ENCODE data around the gene UBE2A.

UBE2A gene

GRCh38 chrX:119574394-119575266 lies at the start of gene UBE2A:
Gene UBE2A (plus strand): TSS chrX:119574563. CDS start chrX:119574712, 149 bp downstream.
- DNase-seq (ENCODE audit: low read depth), result no peak

DNA sequence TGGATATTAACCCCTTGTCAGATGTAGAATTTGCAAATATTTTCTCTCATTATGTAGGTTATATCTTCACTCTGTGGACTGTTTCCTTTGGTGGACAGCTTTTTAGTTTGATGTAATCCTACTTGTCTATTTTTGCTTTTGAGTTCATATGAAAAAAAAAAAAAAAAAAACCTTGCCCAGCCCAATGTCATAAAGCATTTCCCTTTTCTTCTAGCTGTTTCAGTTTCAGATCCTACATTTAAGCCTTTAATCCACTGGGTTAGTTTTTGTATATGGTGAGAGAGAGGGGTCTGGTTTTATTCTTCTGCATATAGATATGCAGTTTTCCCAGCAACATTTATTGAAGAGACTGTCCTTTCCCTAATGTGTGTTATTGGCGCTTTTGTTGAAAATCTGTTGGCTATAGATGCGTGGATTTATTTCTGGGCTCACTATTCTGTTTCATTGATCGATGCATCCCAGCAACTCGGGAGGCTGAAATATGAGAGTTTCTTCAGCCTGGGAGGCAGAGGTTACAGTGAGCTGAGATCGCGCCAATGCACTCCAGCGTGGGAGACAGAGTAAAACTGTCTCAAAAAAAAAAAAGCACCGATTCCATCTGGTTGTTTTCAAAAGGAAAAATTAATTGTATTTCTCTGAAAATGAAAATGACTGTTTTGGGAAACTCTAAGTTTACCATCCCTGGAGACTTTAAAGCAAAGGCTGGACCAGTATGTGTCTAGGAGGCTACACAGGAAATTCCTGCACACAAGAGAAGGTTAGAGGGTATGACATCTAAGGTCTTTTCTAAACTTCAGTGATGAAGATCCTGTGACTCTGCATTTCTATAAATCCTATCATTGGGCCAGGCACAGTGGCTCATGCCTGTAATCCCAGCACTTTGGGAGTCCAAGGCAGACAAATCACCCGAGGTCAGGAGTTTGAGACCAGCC lies 44.8 kb upstream of the UBE2A start:
- DNase-seq (ENCODE audit: low read depth), result no peak

DNA sequence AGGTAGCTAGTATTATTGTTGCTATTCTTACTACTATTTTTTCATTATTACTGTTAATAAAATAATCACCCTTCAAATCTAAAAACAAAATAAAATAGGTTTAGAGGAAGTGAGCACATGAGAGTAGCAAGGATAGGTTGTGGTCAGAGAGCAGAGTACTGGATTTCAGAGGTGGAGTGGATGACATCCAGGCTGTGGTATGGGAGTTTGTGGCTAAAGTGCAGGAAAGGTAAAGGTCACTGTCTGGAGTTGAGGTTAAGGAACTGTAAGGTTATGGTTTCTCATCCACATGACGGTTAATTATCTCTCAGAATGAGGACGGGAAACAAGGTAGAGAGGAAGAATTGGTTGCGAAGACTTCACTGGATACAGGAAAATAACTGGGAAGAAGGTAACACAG lies 36.9 kb upstream of the UBE2A start:
- no peak for DNase-seq (ENCODE audit: low read depth)

DNA sequence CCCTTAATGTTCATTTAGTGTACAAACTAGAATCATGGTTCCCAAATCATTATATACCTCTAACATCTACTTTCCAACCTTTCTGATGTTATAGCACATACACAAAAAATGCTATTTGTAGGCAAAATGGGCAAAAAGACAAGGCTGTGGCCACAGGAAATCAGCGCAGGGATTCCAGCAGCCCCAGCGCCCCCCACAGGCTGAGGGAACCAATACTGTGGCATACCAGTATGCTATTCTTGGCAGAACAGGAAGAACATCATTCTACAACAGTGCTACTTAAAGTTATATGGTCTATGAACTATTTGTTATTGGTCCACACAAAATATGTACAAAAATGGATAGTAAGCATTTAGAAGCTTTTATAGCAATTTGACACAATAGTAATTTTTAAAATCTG lies 34.5 kb upstream of the UBE2A start:
- DNase-seq (ENCODE audit: low read depth), result no peak

- DNase-seq (ENCODE audit: low read depth), result peak; percentile 30
These were observed 33.2 kb upstream of the UBE2A start for GRCh38 chrX:119541188-119541587.

DNA sequence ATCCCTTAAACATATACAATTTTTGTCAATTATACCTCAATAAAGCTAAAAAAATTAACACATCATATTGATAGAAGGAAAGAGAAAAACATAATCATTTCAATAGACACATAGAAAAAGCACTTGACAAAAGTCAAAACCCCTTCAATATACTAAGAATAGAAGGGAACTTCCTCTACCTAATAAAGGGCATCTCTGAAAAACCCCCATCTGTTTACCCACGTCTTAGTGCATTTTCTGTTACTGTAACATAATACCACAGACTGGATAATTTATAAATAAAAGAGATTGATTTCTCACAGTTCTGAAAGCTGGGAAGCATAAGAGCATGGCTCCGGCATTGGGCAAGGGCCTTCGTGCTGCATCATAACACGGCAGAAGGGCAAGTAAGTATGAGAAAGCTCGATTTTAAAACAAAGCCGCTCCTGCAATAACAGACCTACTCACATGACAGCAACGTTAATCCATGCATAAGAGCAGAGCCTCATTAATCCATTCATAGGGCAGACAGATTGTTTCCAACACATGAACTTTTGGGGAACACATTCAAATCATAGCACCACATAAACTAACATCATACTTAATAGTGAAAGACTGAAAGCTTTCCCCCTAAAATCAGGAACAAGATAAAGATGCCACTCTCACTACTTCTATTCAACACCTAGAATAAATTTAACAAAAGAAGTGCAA lies 24.9 kb upstream of the UBE2A start:
- DNase-seq (ENCODE audit: low read depth), result no peak

DNA sequence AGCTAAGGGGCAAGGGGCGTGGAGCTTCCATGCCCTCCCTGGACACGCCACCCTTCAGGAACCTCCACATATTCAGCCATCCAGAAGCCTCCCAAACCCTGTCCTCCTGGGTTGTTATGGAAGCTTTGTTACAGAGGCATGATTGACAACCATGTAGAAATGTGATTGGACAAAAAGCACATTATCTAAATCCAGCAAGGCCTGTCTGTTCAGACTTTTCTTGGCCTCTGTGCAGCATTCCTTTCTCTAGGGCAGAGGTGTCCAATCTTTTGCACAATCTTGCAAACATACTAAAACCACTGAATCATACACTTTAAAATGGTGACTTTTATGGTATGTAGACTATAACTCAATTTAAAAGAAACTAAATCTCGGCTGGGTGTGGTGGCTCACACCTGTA lies 21.9 kb upstream of the UBE2A start:
- no peak for DNase-seq (ENCODE audit: low read depth)

DNA sequence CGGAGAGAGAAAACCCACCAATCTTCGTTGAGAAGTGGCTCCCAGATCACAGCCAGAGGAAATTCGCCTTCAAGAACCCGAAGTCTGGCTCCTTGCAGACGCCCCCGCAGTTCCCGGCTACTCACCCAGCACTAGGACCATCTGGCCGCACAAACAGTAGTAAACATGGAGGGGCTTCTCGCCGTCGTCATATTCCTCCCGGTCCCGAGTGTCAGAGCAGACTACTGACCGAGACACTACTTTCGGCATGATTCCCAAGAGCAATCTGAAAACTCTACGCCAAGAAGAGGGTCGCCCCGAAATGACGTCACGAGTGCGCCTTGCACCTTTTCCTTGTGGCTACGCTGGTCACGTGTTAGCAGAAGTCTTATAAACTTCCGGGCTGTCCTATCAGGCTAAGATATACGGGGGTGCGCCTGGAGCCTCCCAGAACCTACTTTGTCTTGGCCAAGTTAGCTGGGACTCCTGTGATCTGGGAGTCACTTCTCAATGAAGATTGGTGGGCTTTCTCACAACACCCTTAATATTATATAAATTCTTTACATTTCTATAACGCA lies 9.2 kb upstream of the UBE2A start, which contains the start of gene STEEP1:
Gene STEEP1 (minus strand): TSS at position 303 of the 557 bp plus-strand sequence. CDS start 54 bp downstream, at position 249.
- DNase-seq (ENCODE audit: low read depth), result peak; percentile 65

GRCh38 chrX:119570351-119570835 lies 4.0 kb upstream of the UBE2A start:
- no peak for DNase-seq (ENCODE audit: low read depth)

DNA sequence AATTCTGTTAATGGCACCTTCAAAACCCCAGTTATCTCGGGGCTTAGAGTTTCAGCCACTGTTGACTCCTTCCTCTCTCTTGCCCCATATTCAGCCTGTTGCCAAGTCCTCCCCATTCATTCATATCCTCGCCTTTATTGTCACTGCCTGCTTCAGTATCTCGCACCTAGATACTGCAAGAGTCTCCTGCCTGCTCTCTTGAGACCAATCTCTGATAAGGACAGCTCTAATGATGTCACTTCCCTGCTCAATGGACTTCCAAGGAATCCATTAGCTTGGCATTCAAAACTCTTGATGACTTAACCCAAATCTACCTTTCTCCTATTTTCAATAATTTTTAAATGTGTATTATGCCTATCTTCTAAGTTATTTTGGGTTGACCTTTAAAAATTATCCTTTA lies 1.1 kb upstream of the UBE2A start:
- DNase-seq (ENCODE audit: low read depth), result no peak

GRCh38 chrX:119573840-119574393 lies 446 bp upstream of the UBE2A start:
- no peak for DNase-seq (ENCODE audit: low read depth)

- DNase-seq (ENCODE audit: low read depth), result no peak
These were observed 5.1 kb downstream of the UBE2A start for GRCh38 chrX:119579414-119579813.

GRCh38 chrX:119583431-119584059 lies 9.2 kb downstream of the UBE2A start:
- DNase-seq (ENCODE audit: low read depth), result no peak

DNA sequence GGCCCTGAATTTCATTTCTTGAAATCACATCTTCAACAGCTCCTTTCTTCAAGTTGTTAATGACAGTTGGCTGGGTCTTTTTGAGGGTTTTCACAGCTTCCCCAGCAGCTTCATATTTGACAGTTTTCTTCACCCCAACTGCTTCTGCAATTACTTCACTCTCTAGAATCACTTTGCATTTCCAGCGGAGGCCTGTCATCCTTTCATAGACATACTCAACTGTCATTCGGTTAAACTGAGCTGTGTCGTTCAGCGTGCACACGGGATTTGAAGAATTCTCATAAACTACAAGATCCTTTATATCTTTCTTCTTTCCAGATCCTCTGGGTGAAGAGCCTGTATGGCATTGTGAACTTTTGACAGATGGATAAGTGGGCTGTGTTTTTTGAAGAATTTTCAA lies 15.4 kb downstream of the UBE2A start:
- no peak for DNase-seq (ENCODE audit: low read depth)

- DNase-seq (ENCODE audit: low read depth), result no peak
These were observed 28.4 kb downstream of the UBE2A start for GRCh38 chrX:119602701-119603255.

DNA sequence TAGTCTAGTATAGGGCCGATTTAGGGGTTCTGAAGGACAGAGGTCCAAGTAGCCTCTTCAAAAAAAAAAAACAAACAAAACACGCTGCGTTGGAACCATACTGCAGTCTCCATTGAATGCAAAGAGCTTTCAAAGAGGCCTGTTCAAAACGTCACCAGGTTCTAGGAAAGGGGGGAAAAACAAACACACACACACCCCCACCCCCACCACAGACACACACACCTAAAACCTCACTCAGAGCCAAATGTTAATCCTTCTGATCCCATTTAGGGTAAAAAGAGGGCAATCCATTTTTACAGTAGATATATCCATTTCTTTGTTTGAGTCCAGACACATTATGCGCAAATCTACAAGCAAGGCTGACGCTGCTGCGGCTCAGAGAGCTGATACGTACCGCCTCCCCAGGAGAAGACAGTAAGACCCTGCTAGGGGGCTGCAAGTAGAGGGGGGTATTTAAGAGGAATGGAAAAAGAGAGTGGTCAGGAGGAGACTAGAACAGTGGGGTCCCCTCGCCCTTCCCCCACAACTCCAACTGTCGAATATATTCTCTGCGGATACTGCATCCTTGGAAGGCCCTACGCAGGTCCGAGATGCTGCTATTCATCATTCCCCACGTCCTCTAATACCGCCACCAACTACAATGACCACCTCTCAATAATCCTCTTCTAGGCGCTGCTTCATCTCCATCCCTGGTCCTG lies 30.6 kb downstream of the UBE2A start:
- no peak for DNase-seq (ENCODE audit: low read depth)

DNA sequence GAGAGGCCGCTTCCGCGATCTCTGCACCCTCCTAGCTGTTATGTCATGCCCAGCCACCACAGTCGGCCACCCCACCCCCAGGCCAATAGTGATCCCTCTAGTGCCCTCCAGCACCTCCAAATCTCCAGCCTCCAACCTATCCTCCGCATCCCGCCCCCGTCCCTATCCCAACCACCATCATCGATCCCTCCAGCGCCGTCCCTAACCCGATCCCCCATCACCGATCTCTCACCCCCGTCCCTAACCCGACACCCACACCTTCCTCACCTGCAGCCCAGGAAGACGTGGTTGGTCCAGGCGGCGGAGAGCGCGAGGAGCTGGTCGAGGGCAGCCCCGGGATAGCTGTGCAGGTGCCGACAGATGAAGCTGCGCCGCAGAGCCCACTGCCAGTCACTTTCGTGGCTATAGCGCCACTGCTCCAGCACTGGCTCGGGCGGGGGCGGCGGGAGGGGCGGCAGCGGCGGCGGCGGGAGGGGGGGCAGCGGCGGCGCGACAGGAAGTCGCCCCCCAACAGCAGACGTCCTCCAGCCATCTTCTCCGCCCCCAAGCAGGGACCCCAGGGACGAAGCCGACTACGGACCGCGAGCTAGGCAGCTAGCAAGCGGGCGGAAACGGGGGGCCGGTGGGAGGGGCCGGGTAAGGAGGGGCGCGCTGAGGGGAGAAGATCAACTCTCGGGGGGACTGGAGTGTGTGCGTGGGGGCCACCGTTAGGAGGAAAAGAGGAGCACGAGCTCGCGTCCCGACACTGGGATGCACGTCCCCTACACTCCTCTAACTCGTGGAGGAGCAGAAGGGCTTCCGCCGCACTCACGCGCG lies 31.3 kb downstream of the UBE2A start:
- DNase-seq (ENCODE audit: low read depth), result no peak

DNA sequence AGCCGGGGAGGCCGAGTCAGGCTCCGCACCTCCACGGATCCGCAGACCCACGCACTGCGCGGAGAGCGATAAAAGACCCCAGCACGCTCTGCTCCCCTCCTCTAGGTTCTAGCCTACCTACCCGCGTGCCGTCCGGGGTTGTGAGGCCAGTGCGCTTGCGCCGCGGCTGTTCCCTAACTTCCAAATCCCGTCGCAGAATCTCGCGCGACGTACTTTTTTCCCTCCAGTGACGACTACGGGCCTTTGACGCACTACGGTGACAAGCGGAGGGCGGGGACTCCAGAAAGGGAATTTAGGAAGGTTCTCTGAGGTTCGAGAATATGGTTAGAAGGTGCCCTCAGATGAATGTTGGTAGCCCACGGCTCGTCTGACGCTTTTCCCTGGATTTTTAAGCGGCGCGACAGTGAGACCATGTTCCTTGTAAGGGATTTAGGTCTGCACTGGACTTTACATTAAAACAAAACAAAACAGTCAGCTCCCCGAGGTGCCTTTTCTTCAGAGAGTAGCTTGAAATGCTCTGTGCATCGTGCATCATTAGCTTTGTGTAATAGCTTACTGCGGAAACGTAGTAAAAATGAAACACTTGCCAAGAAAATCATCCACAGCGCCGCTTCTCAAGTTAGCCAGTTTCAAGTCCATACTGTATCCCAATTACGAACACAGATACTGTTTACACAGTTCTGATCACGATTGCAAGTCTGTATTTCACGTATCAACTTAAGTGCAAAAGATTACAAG lies 32.1 kb downstream of the UBE2A start, which contains the start of gene NKRF:
Gene NKRF (minus strand): TSS at position 145 of the 738 bp plus-strand sequence.
- peak; percentile 53 for DNase-seq (ENCODE audit: low read depth)

Data from non-pigmented ciliary epithelial cell (primary cell).